ENCODE data around the gene CALHM3.
"Not testable (repeated sequence)": the region's sequence is repeated elsewhere in the genome, so short reads cannot be mapped to it uniquely, and the experiment has no call there.

Gene CALHM3

DNA sequence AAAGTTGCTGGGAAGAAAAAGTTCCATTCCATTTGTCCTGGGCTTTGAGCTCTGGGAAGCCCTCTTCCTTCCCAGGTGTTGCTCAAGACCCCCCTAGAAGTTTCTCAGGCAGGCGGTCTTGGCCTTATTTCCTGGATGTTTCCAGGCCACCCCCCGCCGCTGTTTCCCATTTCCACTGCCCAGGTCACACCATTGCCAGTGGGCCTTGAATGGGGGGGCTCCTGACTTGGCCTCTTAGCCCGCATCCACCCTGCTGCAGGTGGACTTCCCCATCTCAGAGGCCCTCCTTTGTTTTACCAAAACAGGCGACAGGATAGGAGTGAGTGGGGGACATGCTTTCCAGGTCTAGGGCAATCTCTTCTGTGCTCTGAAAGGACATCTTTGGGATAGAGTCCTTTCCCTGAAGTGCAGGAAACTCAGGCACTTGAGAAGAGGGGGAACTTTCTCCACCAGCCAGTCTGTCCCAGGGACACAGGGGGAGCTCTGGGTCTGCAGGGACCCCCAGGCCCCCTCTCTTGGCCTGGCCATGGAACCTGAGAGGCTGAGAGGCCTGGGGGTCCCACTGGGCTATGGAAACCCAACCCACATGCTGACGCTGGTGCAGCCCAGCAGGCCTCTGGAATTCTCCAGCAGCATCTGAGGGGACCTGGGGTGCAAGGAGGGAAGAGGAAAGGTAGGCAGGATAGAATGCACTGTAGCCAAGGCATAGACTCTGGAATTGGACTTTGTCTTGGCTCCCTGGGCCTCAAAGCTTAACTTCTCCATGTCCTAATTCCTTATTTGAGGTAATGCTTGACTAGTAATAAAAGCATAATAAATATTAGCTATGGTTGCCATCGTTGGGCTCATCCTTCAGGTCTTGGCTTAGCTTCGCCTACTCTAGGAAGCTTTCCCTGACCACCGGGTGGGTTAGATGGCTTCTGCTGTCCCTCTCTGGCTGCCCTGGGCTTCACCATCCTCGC, 32.0 kb upstream of the CALHM3 start:
- no peak for DNase-seq (ENCODE audit: low read depth, low spot score)
- TF ChIP-seq CTCF (IDR thresholded peaks at IDR 0.05; ENCODE audit: low read depth, low read length): no peak
- H3K4me3 ChIP-seq (ENCODE audit: low read depth, low read length): no peak overlapping the region
- in situ Hi-C loops (cut with HindIII; ENCODE audit: low sequenced_read_pairs): no loop called here

DNA sequence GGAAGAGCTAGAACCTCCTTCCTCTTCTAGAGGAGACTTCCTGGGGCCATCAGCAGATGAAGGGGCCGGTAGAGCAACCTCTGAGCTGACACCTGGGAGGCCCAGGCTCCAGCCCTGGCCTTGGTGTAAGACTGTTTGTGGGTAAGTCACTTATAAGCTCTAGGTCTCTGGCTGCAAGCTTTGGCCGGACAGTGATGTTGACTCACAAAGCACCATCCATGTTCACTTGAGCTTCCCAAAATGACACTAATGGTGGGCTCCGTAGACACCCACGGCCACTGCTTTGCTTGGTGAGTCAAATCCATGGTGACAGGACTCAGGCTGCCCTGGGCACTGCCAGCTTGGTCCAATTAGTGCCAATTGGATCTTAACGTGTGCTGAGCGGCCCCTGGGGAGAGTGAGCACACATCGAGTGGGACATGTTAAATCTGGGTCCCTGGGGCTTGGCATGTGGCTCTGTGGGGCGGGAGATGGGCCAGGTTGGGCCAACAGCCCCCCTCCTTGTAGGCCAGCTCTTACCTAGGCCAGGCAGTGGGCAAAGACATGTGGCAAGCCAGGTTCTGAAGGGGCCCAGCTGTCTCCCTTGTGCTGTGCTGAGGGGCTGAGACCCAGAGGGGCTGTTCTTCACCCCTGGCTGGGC, 31.1 kb upstream of the CALHM3 start:
- no peak overlapping the region for H3K4me3 ChIP-seq (ENCODE audit: low read depth, low read length)
- in situ Hi-C loops (cut with HindIII; ENCODE audit: low sequenced_read_pairs): no loop called here
- TF ChIP-seq CTCF (IDR thresholded peaks at IDR 0.05; ENCODE audit: low read depth, low read length): no peak
- DNase-seq (ENCODE audit: low read depth, low spot score): no peak

DNA sequence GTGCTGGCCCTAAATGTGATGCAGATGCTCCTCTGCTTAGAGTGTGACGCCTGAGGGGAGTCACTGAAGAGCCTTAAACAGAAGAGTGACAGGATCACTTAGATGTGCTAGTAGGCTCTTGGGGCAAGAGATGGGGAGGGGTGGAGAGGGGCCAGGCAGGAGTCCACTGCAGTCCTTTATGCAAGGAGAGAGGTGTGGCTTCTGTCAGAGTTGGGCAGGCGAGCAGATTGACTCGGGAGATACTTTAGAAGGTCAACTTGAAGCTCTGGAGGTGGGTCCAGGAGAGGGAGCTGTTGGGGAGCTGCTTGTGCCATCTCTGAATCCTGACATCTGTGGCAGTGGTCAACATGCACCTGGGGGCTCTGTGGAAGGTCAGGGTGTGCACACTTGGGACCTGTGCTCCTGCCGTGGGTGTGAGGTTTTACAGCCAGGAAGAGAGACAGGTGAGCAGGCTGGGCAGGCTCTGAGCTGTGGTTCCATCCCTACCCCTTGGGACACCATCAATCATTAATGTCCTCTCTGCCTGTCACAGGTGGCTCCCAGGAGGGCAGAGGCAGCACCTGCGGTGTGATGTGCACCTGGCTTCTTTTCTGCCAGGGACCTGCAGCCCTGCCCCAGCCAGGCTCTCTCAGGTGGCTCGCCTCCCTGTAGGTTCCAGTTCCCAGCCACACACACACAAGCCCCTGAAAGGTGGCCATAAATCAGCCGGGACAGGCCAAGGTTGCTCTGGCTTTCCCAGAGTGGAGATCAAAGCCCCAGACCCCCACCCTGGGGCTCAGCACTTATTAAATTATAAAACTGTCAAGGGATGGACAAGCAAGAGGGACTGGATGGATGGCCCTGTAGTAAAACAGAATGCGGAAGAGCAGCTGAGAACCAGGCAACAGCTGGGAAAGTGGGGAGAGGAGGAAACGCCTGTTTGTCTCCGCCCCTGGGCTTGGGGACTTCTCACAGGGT, 28.5 kb upstream of the CALHM3 start:
- in situ Hi-C loops (cut with HindIII; ENCODE audit: low sequenced_read_pairs): no loop called here
- TF ChIP-seq CTCF (IDR thresholded peaks at IDR 0.05; ENCODE audit: low read depth, low read length): no peak
- DNase-seq (ENCODE audit: low read depth, low spot score): no peak
- H3K4me3 ChIP-seq (ENCODE audit: low read depth, low read length): no peak overlapping the region

DNA sequence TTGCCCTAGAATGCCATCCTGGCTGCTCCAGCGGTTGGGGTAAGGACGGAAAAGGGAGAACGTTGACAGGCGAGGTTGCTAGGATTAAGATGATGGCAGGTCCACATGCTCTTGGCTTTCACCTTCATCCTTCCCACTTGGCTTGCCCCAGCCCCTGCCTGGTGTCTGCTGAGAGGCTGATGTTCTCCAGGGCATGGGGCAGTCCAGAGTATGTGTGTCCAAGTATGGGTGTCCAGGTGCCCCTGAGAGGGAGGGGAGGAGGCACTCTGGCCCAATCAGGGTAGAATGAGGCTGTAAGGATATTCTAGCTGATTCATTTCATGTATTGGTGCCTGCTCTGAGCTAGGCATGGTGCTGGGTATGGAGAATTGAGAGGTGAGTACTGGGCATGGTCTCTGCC, 27.0 kb upstream of the CALHM3 start:
- no peak for TF ChIP-seq CTCF (IDR thresholded peaks at IDR 0.05; ENCODE audit: low read depth, low read length)
- H3K4me3 ChIP-seq (ENCODE audit: low read depth, low read length): no peak overlapping the region
- in situ Hi-C loops (cut with HindIII; ENCODE audit: low sequenced_read_pairs): no loop called here
- DNase-seq (ENCODE audit: low read depth, low spot score): no peak

- in situ Hi-C loops (cut with HindIII; ENCODE audit: low sequenced_read_pairs): no loop called here
Observed at GRCh38 chr10:103504181-103504783, 25.2 kb upstream of the CALHM3 start.

DNA sequence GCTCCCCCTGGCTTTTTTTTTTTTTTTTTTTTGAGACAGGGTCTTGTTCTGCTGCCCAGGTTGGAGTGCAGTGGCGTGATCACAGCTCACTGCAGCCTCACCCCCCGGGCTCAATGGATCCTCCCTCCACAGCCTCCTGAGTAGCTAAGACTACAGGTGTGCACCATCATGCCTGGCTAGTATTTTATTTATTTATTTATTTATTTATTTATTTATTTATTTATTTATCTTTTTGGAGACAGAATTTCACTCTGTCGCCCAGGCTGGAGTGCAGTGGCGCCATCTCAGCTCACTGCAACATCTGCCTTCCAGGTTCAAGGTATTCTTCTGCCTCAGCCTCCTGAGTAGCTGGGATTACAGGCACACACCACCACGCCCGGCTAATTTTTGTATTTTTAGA, 24.7 kb upstream of the CALHM3 start:
- H3K4me3 ChIP-seq (ENCODE audit: low read depth, low read length); DNase-seq (ENCODE audit: low read depth, low spot score); in situ Hi-C loops (cut with HindIII; ENCODE audit: low sequenced_read_pairs): not testable (repeated sequence)

More at GRCh38 chr10:103504181-103504783, 25.2 kb upstream of the CALHM3 start:
- DNase-seq (ENCODE audit: low read depth, low spot score): peak; percentile 95
- no peak for TF ChIP-seq CTCF (IDR thresholded peaks at IDR 0.05; ENCODE audit: low read depth, low read length)
- no peak overlapping the region for H3K4me3 ChIP-seq (ENCODE audit: low read depth, low read length)
